Measurements from ENCODE around the gene MYO1B.

Gene MYO1B

DNA sequence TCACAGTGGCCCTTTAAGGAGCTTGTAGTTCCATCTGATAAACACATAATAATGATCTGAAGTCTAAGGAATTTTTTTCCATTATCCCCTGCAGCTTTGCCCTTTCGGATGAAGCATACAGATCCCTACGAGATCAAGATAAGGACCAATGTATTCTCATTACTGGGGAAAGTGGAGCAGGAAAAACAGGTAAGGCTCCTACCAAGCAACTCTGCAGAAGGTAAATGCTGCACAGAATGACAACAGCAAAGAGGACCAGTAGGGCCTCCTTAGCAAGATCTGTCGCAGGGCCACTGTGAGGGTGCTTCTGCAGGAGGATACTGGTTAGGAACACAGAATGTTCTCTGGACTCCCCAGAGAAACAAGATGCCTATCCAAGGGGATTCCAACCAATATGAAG, 84.6 kb downstream of the MYO1B start:
- Histone ChIP-seq H3K27ac (ENCODE audit: insufficient read depth, low read depth, low read length, poor library complexity, severe bottlenecking) (no peak overlapping the region), H3K4me3 (ENCODE audit: insufficient read depth, low read depth, low read length) (no peak overlapping the region), H3K36me3 (ENCODE audit: control insufficient read depth, insufficient read depth, low read length) (peaks cover 13% of the 10 kb centered on the region), H3K27me3 (ENCODE audit: control insufficient read depth, insufficient read depth, low read length, poor library complexity, severe bottlenecking) (no peaks in the 10 kb centered on the region), H3K9me3 (ENCODE audit: control insufficient read depth, low read length) (no peaks in the 10 kb centered on the region), H3K4me1 (ENCODE audit: control insufficient read depth, insufficient read depth, low read length) (no peaks in the 10 kb centered on the region)
- 97 to 99% methylated on average over 3 of the region's 3 CpGs for WGBS, 2 experiments

GRCh38 chr2:191333911-191334357, 88.7 kb downstream of the MYO1B start:
- Histone ChIP-seq H3K9me3 (ENCODE audit: control insufficient read depth, low read length) (no peaks in the 10 kb centered on the region), H3K4me3 (ENCODE audit: insufficient read depth, low read depth, low read length) (no peak overlapping the region), H3K36me3 (ENCODE audit: control insufficient read depth, insufficient read depth, low read length) (peaks cover 13% of the 10 kb centered on the region), H3K4me1 (ENCODE audit: control insufficient read depth, insufficient read depth, low read length) (no peaks in the 10 kb centered on the region), H3K27ac (ENCODE audit: insufficient read depth, low read depth, low read length, poor library complexity, severe bottlenecking) (no peak overlapping the region), H3K27me3 (ENCODE audit: control insufficient read depth, insufficient read depth, low read length, poor library complexity, severe bottlenecking) (no peaks in the 10 kb centered on the region)
- WGBS, 2 experiments = 97% methylated on average over 6 of the region's 6 CpGs

DNA sequence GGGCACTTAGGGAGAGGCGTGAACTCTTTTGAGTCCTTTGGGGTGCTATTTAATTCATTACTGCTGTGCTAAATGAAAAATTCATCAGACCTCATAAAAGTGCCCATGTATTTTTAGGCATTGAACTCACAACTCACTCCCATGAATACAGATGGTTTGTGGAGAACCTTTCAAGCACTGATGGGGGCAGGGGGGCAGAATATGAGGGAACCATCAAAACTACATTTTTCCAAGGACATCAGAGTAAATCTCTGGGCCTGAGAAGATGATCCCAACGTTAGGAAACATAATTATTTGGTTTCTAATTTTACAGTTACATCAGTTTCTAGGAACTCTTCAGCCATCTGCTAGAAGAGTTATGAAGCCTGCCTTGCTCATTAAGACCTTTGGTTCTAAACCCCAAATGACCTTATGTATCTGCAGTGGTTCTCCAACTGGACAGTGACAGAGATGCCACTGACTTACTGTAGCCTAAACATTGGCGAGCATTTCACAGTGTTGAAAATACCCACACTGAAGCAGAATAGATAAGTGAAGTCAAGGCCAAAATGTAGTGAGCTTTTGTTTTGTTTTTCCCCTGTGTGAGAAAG, 90.8 kb downstream of the MYO1B start:
- Histone ChIP-seq H3K36me3 (ENCODE audit: control insufficient read depth, insufficient read depth, low read length) (peaks cover 2% of the 10 kb centered on the region), H3K4me1 (ENCODE audit: control insufficient read depth, insufficient read depth, low read length) (no peaks in the 10 kb centered on the region), H3K4me3 (ENCODE audit: insufficient read depth, low read depth, low read length) (no peak overlapping the region), H3K27me3 (ENCODE audit: control insufficient read depth, insufficient read depth, low read length, poor library complexity, severe bottlenecking) (no peaks in the 10 kb centered on the region), H3K9me3 (ENCODE audit: control insufficient read depth, low read length) (no peaks in the 10 kb centered on the region), H3K27ac (ENCODE audit: insufficient read depth, low read depth, low read length, poor library complexity, severe bottlenecking) (no peak overlapping the region)
- WGBS, 2 experiments = 98 to 100% methylated on average over 3 of the region's 3 CpGs

DNA sequence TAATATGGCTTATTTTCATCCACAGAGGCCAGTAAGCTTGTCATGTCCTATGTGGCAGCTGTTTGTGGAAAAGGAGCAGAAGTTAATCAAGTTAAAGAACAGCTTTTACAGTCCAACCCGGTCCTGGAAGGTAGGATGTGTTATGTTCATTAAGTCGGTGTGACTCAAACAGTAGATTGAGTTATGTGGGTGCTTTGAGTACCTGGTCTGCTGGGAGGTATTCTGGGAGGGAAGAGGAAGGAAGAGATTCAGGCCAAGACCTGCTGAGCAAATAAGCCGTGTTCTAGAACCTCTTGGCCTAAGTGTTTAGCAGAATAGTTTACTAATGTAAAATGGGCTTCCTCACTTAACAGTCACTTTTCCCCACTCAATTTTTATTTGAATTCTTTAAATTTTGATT, 96.2 kb downstream of the MYO1B start:
- no peaks in the 10 kb centered on the region for H3K9me3 ChIP-seq (ENCODE audit: control insufficient read depth, low read length)
- H3K36me3 ChIP-seq (ENCODE audit: control insufficient read depth, insufficient read depth, low read length) = no peaks in the 10 kb centered on the region
- WGBS, 2 experiments = 95 to 97% methylated on average over 3 of the region's 3 CpGs

GRCh38 chr2:191343796-191344338, 98.7 kb downstream of the MYO1B start:
- Histone ChIP-seq H3K4me1 (ENCODE audit: control insufficient read depth, insufficient read depth, low read length) (no peaks in the 10 kb centered on the region), H3K27ac (ENCODE audit: insufficient read depth, low read depth, low read length, poor library complexity, severe bottlenecking) (no peak overlapping the region), H3K9me3 (ENCODE audit: control insufficient read depth, low read length) (no peaks in the 10 kb centered on the region), H3K36me3 (ENCODE audit: control insufficient read depth, insufficient read depth, low read length) (peaks cover 8% of the 10 kb centered on the region), H3K27me3 (ENCODE audit: control insufficient read depth, insufficient read depth, low read length, poor library complexity, severe bottlenecking) (no peaks in the 10 kb centered on the region), H3K4me3 (ENCODE audit: insufficient read depth, low read depth, low read length) (no peak overlapping the region)
- WGBS, 2 experiments = 81 to 92% methylated on average over 2 of the region's 2 CpGs

More for the DNA sequence above, 96.2 kb downstream of the MYO1B start:
- Histone ChIP-seq H3K4me3 (ENCODE audit: insufficient read depth, low read depth, low read length) (no peak overlapping the region), H3K27me3 (ENCODE audit: control insufficient read depth, insufficient read depth, low read length, poor library complexity, severe bottlenecking) (no peaks in the 10 kb centered on the region), H3K4me1 (ENCODE audit: control insufficient read depth, insufficient read depth, low read length) (no peaks in the 10 kb centered on the region), H3K27ac (ENCODE audit: insufficient read depth, low read depth, low read length, poor library complexity, severe bottlenecking) (no peak overlapping the region)

DNA sequence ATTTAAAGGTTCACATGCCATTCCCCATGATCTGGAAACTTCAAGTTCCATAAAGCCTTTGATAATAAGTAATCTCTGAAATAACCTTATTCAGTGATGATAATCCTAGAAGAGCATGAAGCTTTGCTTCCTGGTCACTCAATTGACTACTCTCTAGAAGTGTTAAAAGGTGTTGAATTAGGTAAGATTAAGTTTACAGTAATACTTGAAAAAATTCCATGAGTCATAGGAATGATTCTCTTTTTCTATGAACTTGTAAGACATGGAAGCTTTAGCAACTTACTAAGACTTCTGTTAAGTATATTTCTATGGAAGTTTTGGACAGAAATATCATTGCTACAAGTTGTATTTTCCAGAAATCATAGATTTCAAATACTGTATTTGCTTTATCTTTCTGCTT, 100.6 kb downstream of the MYO1B start:
- Histone ChIP-seq H3K36me3 (ENCODE audit: control insufficient read depth, insufficient read depth, low read length) (peaks cover 11% of the 10 kb centered on the region), H3K4me3 (ENCODE audit: insufficient read depth, low read depth, low read length) (no peak overlapping the region), H3K4me1 (ENCODE audit: control insufficient read depth, insufficient read depth, low read length) (no peaks in the 10 kb centered on the region)

DNA sequence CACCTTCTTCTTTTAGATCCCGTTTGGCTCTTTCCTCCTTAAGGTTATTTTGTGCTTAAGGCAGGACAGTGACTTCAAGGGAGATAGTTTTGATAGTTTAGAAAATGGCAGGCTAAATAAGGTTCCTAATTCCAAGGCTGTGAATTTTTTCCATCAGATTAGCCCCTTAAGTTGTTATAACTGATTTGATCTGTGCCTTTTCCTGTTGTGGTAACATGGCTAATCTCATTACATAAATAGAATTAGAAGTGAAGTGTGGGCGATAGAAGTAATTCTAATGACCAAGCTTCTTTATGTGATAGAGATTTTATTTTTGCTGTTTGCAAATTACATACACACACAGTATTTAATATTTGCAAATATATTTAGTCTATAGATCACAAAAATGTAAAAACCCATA, 102.0 kb downstream of the MYO1B start:
- Histone ChIP-seq H3K4me1 (ENCODE audit: control insufficient read depth, insufficient read depth, low read length) (no peaks in the 10 kb centered on the region), H3K27ac (ENCODE audit: insufficient read depth, low read depth, low read length, poor library complexity, severe bottlenecking) (no peak overlapping the region), H3K4me3 (ENCODE audit: insufficient read depth, low read depth, low read length) (no peak overlapping the region), H3K27me3 (ENCODE audit: control insufficient read depth, insufficient read depth, low read length, poor library complexity, severe bottlenecking) (no peaks in the 10 kb centered on the region), H3K36me3 (ENCODE audit: control insufficient read depth, insufficient read depth, low read length) (peaks cover 11% of the 10 kb centered on the region), H3K9me3 (ENCODE audit: control insufficient read depth, low read length) (no peaks in the 10 kb centered on the region)
- 83 to 100% methylated on average over 1 of the region's 2 CpGs for WGBS, 2 experiments

More for the DNA sequence above, 100.6 kb downstream of the MYO1B start:
- Histone ChIP-seq H3K9me3 (ENCODE audit: control insufficient read depth, low read length) (no peaks in the 10 kb centered on the region), H3K27me3 (ENCODE audit: control insufficient read depth, insufficient read depth, low read length, poor library complexity, severe bottlenecking) (no peaks in the 10 kb centered on the region), H3K27ac (ENCODE audit: insufficient read depth, low read depth, low read length, poor library complexity, severe bottlenecking) (no peak overlapping the region)

DNA sequence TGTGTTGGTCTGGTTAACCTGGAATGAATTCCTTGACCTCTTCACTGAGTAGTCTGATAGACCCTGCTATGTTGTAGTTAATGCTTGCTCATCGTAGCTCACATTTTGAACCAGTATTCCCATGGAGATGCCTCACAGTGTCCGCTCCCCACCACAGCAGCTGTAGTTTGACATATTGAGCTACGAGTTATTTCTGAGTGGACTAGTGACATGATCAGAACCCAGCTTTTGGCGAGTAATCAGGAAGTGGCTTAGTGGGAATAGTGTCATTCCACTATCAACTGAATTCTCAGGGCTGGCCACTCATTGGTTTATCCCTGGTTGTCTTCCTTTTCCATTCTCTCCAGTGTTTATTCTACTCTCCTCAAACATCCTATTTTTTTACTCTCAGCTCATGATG, 102.7 kb downstream of the MYO1B start:
- Histone ChIP-seq H3K27ac (ENCODE audit: insufficient read depth, low read depth, low read length, poor library complexity, severe bottlenecking) (no peak overlapping the region), H3K27me3 (ENCODE audit: control insufficient read depth, insufficient read depth, low read length, poor library complexity, severe bottlenecking) (no peaks in the 10 kb centered on the region), H3K36me3 (ENCODE audit: control insufficient read depth, insufficient read depth, low read length) (peaks cover 11% of the 10 kb centered on the region), H3K9me3 (ENCODE audit: control insufficient read depth, low read length) (no peaks in the 10 kb centered on the region), H3K4me1 (ENCODE audit: control insufficient read depth, insufficient read depth, low read length) (no peaks in the 10 kb centered on the region), H3K4me3 (ENCODE audit: insufficient read depth, low read depth, low read length) (no peak overlapping the region)
- 96 to 100% methylated on average over 4 of the region's 4 CpGs for WGBS, 2 experiments

- H3K27ac ChIP-seq (ENCODE audit: insufficient read depth, low read depth, low read length, poor library complexity, severe bottlenecking) = no peak overlapping the region
- no peak overlapping the region for H3K4me3 ChIP-seq (ENCODE audit: insufficient read depth, low read depth, low read length)
- H3K9me3 ChIP-seq (ENCODE audit: control insufficient read depth, low read length) = no peaks in the 10 kb centered on the region
- no peaks in the 10 kb centered on the region for H3K27me3 ChIP-seq (ENCODE audit: control insufficient read depth, insufficient read depth, low read length, poor library complexity, severe bottlenecking)
- peaks cover 11% of the 10 kb centered on the region for H3K36me3 ChIP-seq (ENCODE audit: control insufficient read depth, insufficient read depth, low read length)
- H3K4me1 ChIP-seq (ENCODE audit: control insufficient read depth, insufficient read depth, low read length) = no peaks in the 10 kb centered on the region
- WGBS, 2 experiments = 100% methylated on average over 1 of the region's 2 CpGs; no CpG with 5 or more reads in 1 of the 2 experiments
Measured at GRCh38 chr2:191349990-191350389, 104.8 kb downstream of the MYO1B start.

- Histone ChIP-seq H3K4me1 (ENCODE audit: control insufficient read depth, insufficient read depth, low read length) (no peaks in the 10 kb centered on the region), H3K4me3 (ENCODE audit: insufficient read depth, low read depth, low read length) (no peak overlapping the region), H3K27ac (ENCODE audit: insufficient read depth, low read depth, low read length, poor library complexity, severe bottlenecking) (no peak overlapping the region), H3K27me3 (ENCODE audit: control insufficient read depth, insufficient read depth, low read length, poor library complexity, severe bottlenecking) (no peaks in the 10 kb centered on the region), H3K9me3 (ENCODE audit: control insufficient read depth, low read length) (no peaks in the 10 kb centered on the region), H3K36me3 (ENCODE audit: control insufficient read depth, insufficient read depth, low read length) (peaks cover 11% of the 10 kb centered on the region)
- 91 to 92% methylated on average over 2 of the region's 2 CpGs for WGBS, 2 experiments
Measured at GRCh38 chr2:191350826-191351225, 105.6 kb downstream of the MYO1B start.

Data from ectodermal cell (in vitro differentiated cells).